ENCODE results near the gene PLA2G2E. TPM values are rescaled to one million over a fixed set of nuclear protein-coding genes. Genes with fewer than 3 reads are reported as not detected.

Gene PLA2G2E
- total RNA-seq, 3 donors from 2014 or later = not detected

- Histone ChIP-seq H3K4me3 (no peak overlapping the region), H3K27me3 (no peaks in the 10 kb centered on the region), H3K36me3 (no peaks in the 10 kb centered on the region), H3K27ac (no peak overlapping the region), H3K9me3 (no peaks in the 10 kb centered on the region), H3K4me1 (no peaks in the 10 kb centered on the region)
- TF ChIP-seq CTCF (IDR thresholded peaks at IDR 0.05) = no peak
- no peak for TF ChIP-seq POLR2A (IDR thresholded peaks at IDR 0.05)
- TF ChIP-seq POLR2AphosphoS5 (IDR thresholded peaks at IDR 0.05) = no peak
- intact Hi-C loops (cut with DNase I; ENCODE audit: low total_unique reads) = no loop called here
- no peak for DNase-seq (ENCODE audit: low spot score in 2 of 2)
Measured at GRCh38 chr1:19949016-19949415, 25.6 kb upstream of the PLA2G2E start.

GRCh38 chr1:19946971-19947370, 23.6 kb upstream of the PLA2G2E start:
- intact Hi-C loops (cut with DNase I; ENCODE audit: low total_unique reads) = no loop called here
- H3K27ac ChIP-seq = no peak overlapping the region
- H3K4me3 ChIP-seq = no peak overlapping the region
- DNase-seq (ENCODE audit: low spot score in 2 of 2) = no peak
- no peaks in the 10 kb centered on the region for H3K4me1 ChIP-seq
- H3K9me3 ChIP-seq = no peaks in the 10 kb centered on the region
- no peak for TF ChIP-seq POLR2AphosphoS5 (IDR thresholded peaks at IDR 0.05)
- TF ChIP-seq POLR2A (IDR thresholded peaks at IDR 0.05) = no peak
- TF ChIP-seq CTCF (IDR thresholded peaks at IDR 0.05) = no peak
- no peaks in the 10 kb centered on the region for H3K36me3 ChIP-seq
- H3K27me3 ChIP-seq = no peaks in the 10 kb centered on the region

GRCh38 chr1:19946331-19946751, 22.9 kb upstream of the PLA2G2E start:
- TF ChIP-seq CTCF (IDR thresholded peaks at IDR 0.05) (no peak), POLR2AphosphoS5 (IDR thresholded peaks at IDR 0.05) (no peak), POLR2A (IDR thresholded peaks at IDR 0.05) (no peak)
- no peak overlapping the region for H3K4me3 ChIP-seq

GRCh38 chr1:19945914-19946313, 22.5 kb upstream of the PLA2G2E start:
- Histone ChIP-seq H3K9me3 (no peaks in the 10 kb centered on the region), H3K27ac (no peak overlapping the region), H3K4me1 (no peaks in the 10 kb centered on the region), H3K27me3 (no peaks in the 10 kb centered on the region), H3K4me3 (no peak overlapping the region), H3K36me3 (no peaks in the 10 kb centered on the region)
- intact Hi-C loops (cut with DNase I; ENCODE audit: low total_unique reads) = no loop called here
- TF ChIP-seq POLR2AphosphoS5 (IDR thresholded peaks at IDR 0.05) = no peak
- no peak for TF ChIP-seq CTCF (IDR thresholded peaks at IDR 0.05)
- TF ChIP-seq POLR2A (IDR thresholded peaks at IDR 0.05) = no peak
- DNase-seq (ENCODE audit: low spot score in 2 of 2) = no peak

More at GRCh38 chr1:19946331-19946751, 22.9 kb upstream of the PLA2G2E start:
- Histone ChIP-seq H3K36me3 (no peaks in the 10 kb centered on the region), H3K27ac (no peak overlapping the region), H3K27me3 (no peaks in the 10 kb centered on the region), H3K9me3 (no peaks in the 10 kb centered on the region), H3K4me1 (no peaks in the 10 kb centered on the region)
- no peak for DNase-seq (ENCODE audit: low spot score in 2 of 2)
- intact Hi-C loops (cut with DNase I; ENCODE audit: low total_unique reads) = no loop called here

GRCh38 chr1:19942657-19943056, 19.2 kb upstream of the PLA2G2E start:
- no peaks in the 10 kb centered on the region for H3K9me3 ChIP-seq
- intact Hi-C loops (cut with DNase I; ENCODE audit: low total_unique reads) = no loop called here
- no peaks in the 10 kb centered on the region for H3K4me1 ChIP-seq
- H3K27ac ChIP-seq = no peak overlapping the region
- H3K4me3 ChIP-seq = no peak overlapping the region
- H3K36me3 ChIP-seq = no peaks in the 10 kb centered on the region
- no peak for DNase-seq (ENCODE audit: low spot score in 2 of 2)
- no peaks in the 10 kb centered on the region for H3K27me3 ChIP-seq
- TF ChIP-seq POLR2A (IDR thresholded peaks at IDR 0.05) (no peak), CTCF (IDR thresholded peaks at IDR 0.05) (no peak), POLR2AphosphoS5 (IDR thresholded peaks at IDR 0.05) (no peak)
